Activated CD8-positive, alpha-beta T cell treated with anti-CD3 and anti-CD28 coated beads, Interleukin-2, amount 10 ng/mL, durations not matched to agents 7 days and 5 days (primary cell): ENCODE results near the gene CEP78. TPM values are rescaled to one million over a fixed set of nuclear protein-coding genes. Genes with fewer than 3 reads are reported as not detected.
"Not testable (repeated sequence)": the region's sequence is repeated elsewhere in the genome, so short reads cannot be mapped to it uniquely, and the experiment has no call there.

Source experiments
- ATAC-seq: fragments of 150-1000 bp; cut with Tn5 transposase; one replicate; pipeline ENCODE4 v1.10.0; 2021; ENCODE audit warnings: moderate library complexity
- CTCF ChIA-PET: fragments of 350-600 bp; sonication (Branson Sonifier 250); formaldehyde crosslinking; loops from one replicate; lab custom pipeline; 2021; ENCODE audit warnings: antibody characterized with exemption; lab: Charles Lee
- POLR2A ChIA-PET: fragments of 350-600 bp; sonication (Branson Sonifier 250); formaldehyde crosslinking; loops from one replicate; lab custom pipeline; 2021; ENCODE audit warnings: antibody characterized with exemption; lab: Charles Lee
- DNase-seq: peaks from one replicate; pipeline ENCODE4 v3.0.0-alpha.2; 2020
- H3K27ac Mint-ChIP-seq: one replicate; pipeline ENCODE4 v1.8.0; 2021; ENCODE audit warnings: mild to moderate bottlenecking, mixed read lengths
- H3K27me3 Mint-ChIP-seq: one replicate; pipeline ENCODE4 v1.8.0; 2021; ENCODE audit warnings: low read depth, mixed read lengths
- H3K36me3 Mint-ChIP-seq: one replicate; pipeline ENCODE4 v1.8.0; 2021; ENCODE audit warnings: low read depth, mixed read lengths
- H3K4me1 Mint-ChIP-seq: one replicate; pipeline ENCODE4 v1.8.0; 2021; ENCODE audit warnings: low read depth, mixed read lengths
- H3K4me3 Mint-ChIP-seq: one replicate; pipeline ENCODE4 v1.8.0; 2021; ENCODE audit warnings: mild to moderate bottlenecking, mixed read lengths
- H3K9me3 Mint-ChIP-seq: one replicate; pipeline ENCODE4 v1.8.0; 2022; ENCODE audit warnings: mixed read lengths; ENCODE audit not compliant: insufficient read depth
- total RNA-seq, 2 experiments: library from RNA; stranded (reverse); gene quantifications; one replicate each; pipeline ENCODE4 v1.2.3, GENCODE V29; 2021

The CEP78 gene
- total RNA-seq, result 10 to 100 TPM; 59.1 to 62.1 TPM

- Mint-ChIP-seq H3K4me3 (peak within 1 kb of the TSS; percentile 89), H3K36me3 (peaks cover 21% of the 10 kb centered on the region), H3K27me3 (no peaks in the 10 kb centered on the region), H3K4me1 (peaks cover 41% of the 10 kb centered on the region), H3K9me3 (no peaks in the 10 kb centered on the region), H3K27ac (peak within 1 kb of the TSS; percentile 91)
- ChIA-PET POLR2A (interaction anchor here (0.7 to 1.0 kb wide), 5 partner anchors 35 to 204 kb away, joined by 3 to 6 read pairs (median 4); partner anchors contain the start of genes GNAQ and PSAT1), CTCF (interaction anchor here (1.3 to 2.7 kb wide), 4 partner anchors 14 to 260 kb away, joined by 3 to 8 read pairs (median 4); partner anchors contain the start of gene PSAT1)
- ATAC-seq (peak; percentile 98), DNase-seq (peak; percentile 93)
Observed at GRCh38 chr9:78235762-78236550, at the start of gene CEP78. Gene CEP78, plus strand, starts transcription at chr9:78236075. Its CDS starts 276 bp downstream, at chr9:78236351.

- Mint-ChIP-seq H3K4me3 (no peak overlapping the region), H3K27me3 (peaks cover 4% of the 10 kb centered on the region), H3K36me3 (no peaks in the 10 kb centered on the region), H3K4me1 (no peaks in the 10 kb centered on the region), H3K9me3 (no peaks in the 10 kb centered on the region), H3K27ac (no peak overlapping the region)
- ChIA-PET CTCF (interaction anchor here (1.2 kb wide), 1 partner anchor 21 kb away, joined by 3 read pairs; no protein-coding TSS in a partner anchor), POLR2A (no interaction called here)
- DNase-seq (no peak), ATAC-seq (no peak)
Observed at GRCh38 chr9:78187763-78188484, 48.0 kb upstream of the CEP78 start.

GRCh38 chr9:78188594-78188993, 47.3 kb upstream of the CEP78 start:
- ChIA-PET POLR2A (no interaction called here), CTCF (interaction anchor here (0.5 to 1.2 kb wide), 2 partner anchors 22 to 290 kb away, joined by 3 read pairs; no protein-coding TSS in a partner anchor)
- H3K4me3 Mint-ChIP-seq, result no peak overlapping the region
- H3K4me1 Mint-ChIP-seq, result no peaks in the 10 kb centered on the region
- H3K27ac Mint-ChIP-seq, result no peak overlapping the region
- DNase-seq (no peak), ATAC-seq (no peak)
- peaks cover 4% of the 10 kb centered on the region for H3K27me3 Mint-ChIP-seq
- H3K36me3 Mint-ChIP-seq, result no peaks in the 10 kb centered on the region
- H3K9me3 Mint-ChIP-seq, result no peaks in the 10 kb centered on the region

GRCh38 chr9:78189001-78189400, 46.9 kb upstream of the CEP78 start:
- DNase-seq (no peak), ATAC-seq (no peak)
- H3K27ac Mint-ChIP-seq, result no peak overlapping the region
- H3K27me3 Mint-ChIP-seq, result peaks cover 4% of the 10 kb centered on the region
- H3K9me3 Mint-ChIP-seq, result no peaks in the 10 kb centered on the region
- no peaks in the 10 kb centered on the region for H3K36me3 Mint-ChIP-seq
- no peak overlapping the region for H3K4me3 Mint-ChIP-seq
- ChIA-PET CTCF (interaction anchor here (0.5 to 1.3 kb wide), 3 partner anchors 22 to 289 kb away, joined by 3 to 5 read pairs (median 3); no protein-coding TSS in a partner anchor), POLR2A (no interaction called here)
- H3K4me1 Mint-ChIP-seq, result no peaks in the 10 kb centered on the region

- DNase-seq (no peak), ATAC-seq (no peak)
- no peaks in the 10 kb centered on the region for H3K4me1 Mint-ChIP-seq
- H3K4me3 Mint-ChIP-seq, result no peak overlapping the region
- H3K27me3 Mint-ChIP-seq, result peaks cover 4% of the 10 kb centered on the region
- POLR2A ChIA-PET, result no interaction called here
- H3K9me3 Mint-ChIP-seq, result no peaks in the 10 kb centered on the region
- H3K36me3 Mint-ChIP-seq, result no peaks in the 10 kb centered on the region
- CTCF ChIA-PET, result interaction anchor here (0.5 to 1.3 kb wide), 2 partner anchors 24 to 289 kb away, joined by 3 to 5 read pairs; no protein-coding TSS in a partner anchor
- H3K27ac Mint-ChIP-seq, result no peak overlapping the region
Observed at GRCh38 chr9:78189461-78189860, 46.4 kb upstream of the CEP78 start.

GRCh38 chr9:78191931-78192330, 43.9 kb upstream of the CEP78 start:
- Mint-ChIP-seq H3K4me1 (no peaks in the 10 kb centered on the region), H3K27me3 (peaks cover 4% of the 10 kb centered on the region), H3K9me3 (no peaks in the 10 kb centered on the region), H3K27ac (no peak overlapping the region), H3K4me3 (no peak overlapping the region), H3K36me3 (no peaks in the 10 kb centered on the region)
- DNase-seq (no peak), ATAC-seq (no peak)
- CTCF ChIA-PET, result interaction anchor here (1.6 kb wide), 1 partner anchor 9 kb away, joined by 4 read pairs; no protein-coding TSS in a partner anchor
- POLR2A ChIA-PET, result no interaction called here

GRCh38 chr9:78196258-78196657, 39.6 kb upstream of the CEP78 start:
- no peak overlapping the region for H3K27ac Mint-ChIP-seq
- no peak overlapping the region for H3K4me3 Mint-ChIP-seq
- no peak for DNase-seq
- ATAC-seq, result no peak
- H3K27me3 Mint-ChIP-seq, result no peaks in the 10 kb centered on the region
- H3K9me3 Mint-ChIP-seq, result no peaks in the 10 kb centered on the region
- peaks cover 3% of the 10 kb centered on the region for H3K36me3 Mint-ChIP-seq
- CTCF ChIA-PET, result interaction anchor here (1.2 to 2.3 kb wide), 2 partner anchors 14 to 27 kb away, joined by 4 to 7 read pairs; no protein-coding TSS in a partner anchor
- POLR2A ChIA-PET, result no interaction called here
- peaks cover 14% of the 10 kb centered on the region for H3K4me1 Mint-ChIP-seq

- H3K36me3 Mint-ChIP-seq, result peaks cover 36% of the 10 kb centered on the region
- peaks cover 14% of the 10 kb centered on the region for H3K9me3 Mint-ChIP-seq
Observed at GRCh38 chr9:78201158-78201777, 34.6 kb upstream of the CEP78 start.

GRCh38 chr9:78207319-78207718, 28.6 kb upstream of the CEP78 start:
- CTCF ChIA-PET, result interaction anchor here (1.0 to 1.3 kb wide), 2 partner anchors 10 to 14 kb away, joined by 3 read pairs; no protein-coding TSS in a partner anchor

More at GRCh38 chr9:78201158-78201777, 34.6 kb upstream of the CEP78 start:
- ATAC-seq (peak; percentile 88), DNase-seq (peak; percentile 78)
- H3K27me3 Mint-ChIP-seq, result not testable (repeated sequence)
- Mint-ChIP-seq H3K27ac (peak overlapping the region; percentile 78), H3K4me1 (peaks cover 35% of the 10 kb centered on the region), H3K4me3 (peak overlapping the region; percentile 30)
- CTCF ChIA-PET, result interaction anchor here (0.7 to 1.5 kb wide), 5 partner anchors 9 to 166 kb away, joined by 3 to 7 read pairs (median 4); no protein-coding TSS in a partner anchor
- POLR2A ChIA-PET, result interaction anchor here (1.0 to 1.6 kb wide), 3 partner anchors 9 to 35 kb away, joined by 3 to 4 read pairs (median 4); no protein-coding TSS in a partner anchor

GRCh38 chr9:78207901-78208300, 28.0 kb upstream of the CEP78 start:
- Mint-ChIP-seq H3K27ac (no peak overlapping the region), H3K36me3 (peaks cover 23% of the 10 kb centered on the region), H3K9me3 (peaks cover 14% of the 10 kb centered on the region), H3K4me3 (no peak overlapping the region), H3K27me3 (peaks cover 5% of the 10 kb centered on the region), H3K4me1 (peaks cover 37% of the 10 kb centered on the region)
- CTCF ChIA-PET, result interaction anchor here (1.0 to 1.3 kb wide), 2 partner anchors 10 to 15 kb away, joined by 3 read pairs; no protein-coding TSS in a partner anchor
- no peak for DNase-seq
- no peak for ATAC-seq
- POLR2A ChIA-PET, result no interaction called here

More at GRCh38 chr9:78207319-78207718, 28.6 kb upstream of the CEP78 start:
- no peak overlapping the region for H3K4me3 Mint-ChIP-seq
- DNase-seq, result no peak
- peaks cover 5% of the 10 kb centered on the region for H3K27me3 Mint-ChIP-seq
- ATAC-seq, result no peak
- POLR2A ChIA-PET, result no interaction called here
- H3K27ac Mint-ChIP-seq, result no peak overlapping the region
- peaks cover 14% of the 10 kb centered on the region for H3K9me3 Mint-ChIP-seq
- peaks cover 34% of the 10 kb centered on the region for H3K4me1 Mint-ChIP-seq
- H3K36me3 Mint-ChIP-seq, result peaks cover 27% of the 10 kb centered on the region

GRCh38 chr9:78209127-78209526, 26.7 kb upstream of the CEP78 start:
- ATAC-seq (no peak), DNase-seq (no peak)
- Mint-ChIP-seq H3K27me3 (no peaks in the 10 kb centered on the region), H3K9me3 (peaks cover 2% of the 10 kb centered on the region), H3K36me3 (peaks cover 12% of the 10 kb centered on the region), H3K4me3 (no peak overlapping the region), H3K27ac (no peak overlapping the region), H3K4me1 (peaks cover 38% of the 10 kb centered on the region)
- ChIA-PET CTCF (interaction anchor here (1.4 kb wide), 1 partner anchor 173 kb away, joined by 3 read pairs; no protein-coding TSS in a partner anchor), POLR2A (no interaction called here)
